ENCODE results near the gene HIVEP3.
A peak's percentile ranks its signal among the peaks of the same experiment; 100 is the strongest.

The HIVEP3 gene

GRCh38 chr1:41856151-41856943 lies 62.4 kb downstream of the HIVEP3 start:
- Mint-ChIP-seq H3K4me1 (peaks cover 16% of the 10 kb centered on the region), H3K27ac (no peak overlapping the region), H3K27me3 (no peaks in the 10 kb centered on the region), H3K36me3 (peaks cover 9% of the 10 kb centered on the region), H3K4me3 (no peak overlapping the region), H3K9me3 (no peaks in the 10 kb centered on the region)

GRCh38 chr1:41855713-41856112 lies 63.0 kb downstream of the HIVEP3 start:
- H3K27me3 Mint-ChIP-seq, result no peaks in the 10 kb centered on the region
- peaks cover 12% of the 10 kb centered on the region for H3K4me1 Mint-ChIP-seq
- no peaks in the 10 kb centered on the region for H3K9me3 Mint-ChIP-seq
- no peak overlapping the region for H3K4me3 Mint-ChIP-seq
- H3K27ac Mint-ChIP-seq, result no peak overlapping the region
- H3K36me3 Mint-ChIP-seq, result peaks cover 9% of the 10 kb centered on the region

GRCh38 chr1:41853907-41854306 lies 64.8 kb downstream of the HIVEP3 start:
- no peaks in the 10 kb centered on the region for H3K27me3 Mint-ChIP-seq
- H3K4me3 Mint-ChIP-seq, result no peak overlapping the region
- H3K27ac Mint-ChIP-seq, result no peak overlapping the region
- peaks cover 11% of the 10 kb centered on the region for H3K4me1 Mint-ChIP-seq
- no peaks in the 10 kb centered on the region for H3K9me3 Mint-ChIP-seq
- H3K36me3 Mint-ChIP-seq, result peaks cover 9% of the 10 kb centered on the region

- Mint-ChIP-seq H3K9me3 (no peaks in the 10 kb centered on the region), H3K4me1 (peaks cover 11% of the 10 kb centered on the region), H3K4me3 (no peak overlapping the region), H3K27me3 (no peaks in the 10 kb centered on the region), H3K36me3 (peaks cover 6% of the 10 kb centered on the region), H3K27ac (no peak overlapping the region)
These were observed 66.6 kb downstream of the HIVEP3 start for GRCh38 chr1:41852091-41852490.

GRCh38 chr1:41851589-41851988 lies 67.1 kb downstream of the HIVEP3 start:
- peaks cover 5% of the 10 kb centered on the region for H3K36me3 Mint-ChIP-seq
- no peak overlapping the region for H3K27ac Mint-ChIP-seq
- no peak overlapping the region for H3K4me3 Mint-ChIP-seq
- H3K9me3 Mint-ChIP-seq, result no peaks in the 10 kb centered on the region
- H3K27me3 Mint-ChIP-seq, result no peaks in the 10 kb centered on the region
- H3K4me1 Mint-ChIP-seq, result peaks cover 16% of the 10 kb centered on the region

GRCh38 chr1:41850029-41850428 lies 68.7 kb downstream of the HIVEP3 start:
- Mint-ChIP-seq H3K27ac (no peak overlapping the region), H3K27me3 (no peaks in the 10 kb centered on the region), H3K4me1 (peaks cover 23% of the 10 kb centered on the region), H3K36me3 (peaks cover 5% of the 10 kb centered on the region), H3K4me3 (no peak overlapping the region), H3K9me3 (no peaks in the 10 kb centered on the region)

- no peaks in the 10 kb centered on the region for H3K9me3 Mint-ChIP-seq
- H3K27ac Mint-ChIP-seq, result no peak overlapping the region
- H3K4me1 Mint-ChIP-seq, result peaks cover 26% of the 10 kb centered on the region
- H3K27me3 Mint-ChIP-seq, result no peaks in the 10 kb centered on the region
- peaks cover 5% of the 10 kb centered on the region for H3K36me3 Mint-ChIP-seq
- H3K4me3 Mint-ChIP-seq, result no peak overlapping the region
These were observed 69.4 kb downstream of the HIVEP3 start for GRCh38 chr1:41849211-41849759.

- peaks cover 7% of the 10 kb centered on the region for H3K36me3 Mint-ChIP-seq
- no peak overlapping the region for H3K4me3 Mint-ChIP-seq
- H3K9me3 Mint-ChIP-seq, result no peaks in the 10 kb centered on the region
- peaks cover 32% of the 10 kb centered on the region for H3K4me1 Mint-ChIP-seq
- no peak overlapping the region for H3K27ac Mint-ChIP-seq
- H3K27me3 Mint-ChIP-seq, result no peaks in the 10 kb centered on the region
These were observed 70.3 kb downstream of the HIVEP3 start for GRCh38 chr1:41848216-41848952.

- Mint-ChIP-seq H3K9me3 (no peaks in the 10 kb centered on the region), H3K4me3 (no peak overlapping the region), H3K27me3 (no peaks in the 10 kb centered on the region), H3K4me1 (peaks cover 32% of the 10 kb centered on the region), H3K27ac (no peak overlapping the region), H3K36me3 (peaks cover 7% of the 10 kb centered on the region)
These were observed 71.0 kb downstream of the HIVEP3 start for GRCh38 chr1:41847733-41848132.

- H3K4me1 Mint-ChIP-seq, result peaks cover 32% of the 10 kb centered on the region
- peak overlapping the region; percentile 52 for H3K27ac Mint-ChIP-seq
These were observed 71.9 kb downstream of the HIVEP3 start for GRCh38 chr1:41846625-41847405.

GRCh38 chr1:41844781-41845272 lies 73.9 kb downstream of the HIVEP3 start:
- Mint-ChIP-seq H3K4me3 (no peak overlapping the region), H3K9me3 (no peaks in the 10 kb centered on the region), H3K27me3 (no peaks in the 10 kb centered on the region), H3K36me3 (peaks cover 7% of the 10 kb centered on the region), H3K27ac (no peak overlapping the region), H3K4me1 (peaks cover 34% of the 10 kb centered on the region)

More at GRCh38 chr1:41846625-41847405, 71.9 kb downstream of the HIVEP3 start:
- Mint-ChIP-seq H3K27me3 (no peaks in the 10 kb centered on the region), H3K9me3 (no peaks in the 10 kb centered on the region), H3K4me3 (no peak overlapping the region), H3K36me3 (peaks cover 7% of the 10 kb centered on the region)

GRCh38 chr1:41844255-41844654 lies 74.5 kb downstream of the HIVEP3 start:
- Mint-ChIP-seq H3K36me3 (peaks cover 7% of the 10 kb centered on the region), H3K27ac (no peak overlapping the region), H3K4me1 (peaks cover 32% of the 10 kb centered on the region), H3K9me3 (no peaks in the 10 kb centered on the region), H3K27me3 (no peaks in the 10 kb centered on the region), H3K4me3 (no peak overlapping the region)

GRCh38 chr1:41842993-41843755 lies 75.5 kb downstream of the HIVEP3 start:
- peaks cover 32% of the 10 kb centered on the region for H3K4me1 Mint-ChIP-seq
- H3K4me3 Mint-ChIP-seq, result no peak overlapping the region
- no peak overlapping the region for H3K27ac Mint-ChIP-seq
- H3K9me3 Mint-ChIP-seq, result no peaks in the 10 kb centered on the region
- no peaks in the 10 kb centered on the region for H3K27me3 Mint-ChIP-seq
- H3K36me3 Mint-ChIP-seq, result peaks cover 7% of the 10 kb centered on the region

GRCh38 chr1:41842326-41842725 lies 76.4 kb downstream of the HIVEP3 start:
- Mint-ChIP-seq H3K27ac (no peak overlapping the region), H3K36me3 (peaks cover 6% of the 10 kb centered on the region), H3K27me3 (no peaks in the 10 kb centered on the region), H3K4me1 (peaks cover 29% of the 10 kb centered on the region), H3K4me3 (no peak overlapping the region), H3K9me3 (no peaks in the 10 kb centered on the region)

All from activated naive CD4-positive, alpha-beta T cell treated with anti-CD3 and anti-CD28 coated beads, Interleukin-2, amount 50 U/mL, for 24 hours (primary cell).